HUES6 (cell line): ENCODE data around the gene HDGFL2.

Experiments used
- H3K27ac ChIP-seq: 2 replicates; pipeline ENCODE4 v1.7.0; 2013; ENCODE audit warnings: low read depth, mild to moderate bottlenecking, low read length, inconsistent platforms
- H3K27me3 ChIP-seq: 2 replicates; pipeline ENCODE4 v1.6.1; 2013; ENCODE audit warnings: low read length; ENCODE audit not compliant: control insufficient read depth, insufficient read depth
- H3K36me3 ChIP-seq: 2 replicates; pipeline ENCODE4 v1.6.1; 2013; ENCODE audit warnings: low read length; ENCODE audit not compliant: control insufficient read depth, insufficient read depth
- H3K4me1 ChIP-seq: 2 replicates; pipeline ENCODE4 v1.6.1; 2013; ENCODE audit warnings: low read length; ENCODE audit not compliant: control insufficient read depth, insufficient read depth
- H3K4me3 ChIP-seq: 2 replicates; pipeline ENCODE4 v1.5.1; 2013; ENCODE audit warnings: low read depth, low read length
- H3K9ac ChIP-seq: one replicate; pipeline ENCODE4 v1.6.1; 2013; ENCODE audit warnings: mild to moderate bottlenecking, low read length
- H3K9me3 ChIP-seq: 2 replicates; pipeline ENCODE4 v1.6.1; 2013; ENCODE audit warnings: low read depth, low read length; ENCODE audit not compliant: control insufficient read depth, insufficient read depth

The HDGFL2 gene

DNA sequence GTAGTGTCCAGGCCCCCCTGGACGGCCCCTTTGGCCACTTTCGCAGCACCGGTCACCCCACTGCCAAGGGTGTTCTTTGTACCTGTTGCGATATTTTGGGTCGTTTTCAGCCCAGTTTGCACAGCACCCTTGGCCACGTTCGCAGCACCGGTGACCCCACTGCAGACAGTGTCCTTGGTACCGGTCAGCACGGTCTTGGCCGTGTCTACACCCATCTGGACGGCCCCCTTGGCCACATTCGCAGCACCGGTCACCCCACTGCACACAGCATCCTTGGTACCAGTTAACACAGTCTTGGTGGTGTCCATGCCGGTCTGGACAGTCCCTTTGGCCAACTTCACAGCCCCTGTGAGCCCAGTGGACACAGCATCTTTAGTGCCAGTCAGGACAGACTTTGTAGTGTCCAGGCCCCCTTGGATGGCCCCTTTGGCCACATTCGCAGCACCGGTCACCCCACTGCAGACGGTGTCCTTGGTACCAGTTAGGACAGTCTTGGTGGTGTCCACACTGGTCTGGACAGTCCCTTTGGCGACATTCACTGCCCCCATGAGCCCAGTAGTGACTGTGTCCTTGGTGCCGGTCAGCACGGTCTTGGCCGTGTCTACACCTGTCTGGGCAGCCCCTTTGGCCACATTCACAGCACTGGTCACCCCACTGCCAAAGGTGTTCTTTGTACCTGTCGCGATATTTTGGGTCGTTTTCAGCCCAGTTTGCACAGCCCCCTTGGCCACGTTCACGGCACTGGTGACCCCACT, 39.4 kb downstream of the HDGFL2 start:
- Histone ChIP-seq H3K27me3 (peaks cover 48% of the 10 kb centered on the region), H3K9me3 (no peaks in the 10 kb centered on the region), H3K4me1 (peaks cover 1% of the 10 kb centered on the region; the same call in 1 of the 2 replicates), H3K4me3 (no peak overlapping the region), H3K36me3 (peaks cover 4% of the 10 kb centered on the region; the same call in 1 of the 2 replicates), H3K27ac (no peak overlapping the region), H3K9ac (no peak overlapping the region)

- no peaks in the 10 kb centered on the region for H3K9me3 ChIP-seq
- H3K9ac ChIP-seq, result no peak overlapping the region
- H3K36me3 ChIP-seq, result no peaks in the 10 kb centered on the region; the same call in 1 of the 2 replicates
- no peak overlapping the region for H3K27ac ChIP-seq
- H3K27me3 ChIP-seq, result peaks cover 51% of the 10 kb centered on the region
- H3K4me3 ChIP-seq, result no peak overlapping the region
- H3K4me1 ChIP-seq, result peaks cover 3% of the 10 kb centered on the region; the same call in 1 of the 2 replicates
These were observed 40.0 kb downstream of the HDGFL2 start for GRCh38 chr19:4512070-4512469.

- Histone ChIP-seq H3K27me3 (peaks cover 52% of the 10 kb centered on the region), H3K36me3 (no peaks in the 10 kb centered on the region), H3K4me1 (peaks cover 3% of the 10 kb centered on the region; the same call in 1 of the 2 replicates), H3K9ac (no peak overlapping the region), H3K4me3 (no peak overlapping the region), H3K9me3 (no peaks in the 10 kb centered on the region), H3K27ac (no peak overlapping the region)
These were observed 41.2 kb downstream of the HDGFL2 start for GRCh38 chr19:4513248-4513647.

DNA sequence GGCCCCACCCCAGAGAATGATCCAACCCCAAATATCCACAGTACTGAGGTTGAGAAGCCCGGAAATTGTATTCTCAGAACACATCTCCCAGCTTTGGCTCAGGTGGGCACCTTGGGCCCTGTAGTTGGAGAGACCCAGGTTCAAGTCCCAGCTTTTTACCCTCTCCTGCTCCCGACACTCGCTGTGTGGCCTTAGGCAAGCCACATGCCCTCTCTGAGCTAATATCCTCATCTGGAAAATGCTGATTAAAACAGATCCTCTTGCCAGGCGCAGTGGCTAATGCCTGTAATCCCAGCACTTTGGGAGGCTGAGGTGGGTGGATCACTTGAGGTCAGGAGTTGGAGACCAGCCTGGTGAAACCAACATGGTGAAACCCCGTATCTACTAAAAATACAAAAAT, 43.6 kb downstream of the HDGFL2 start:
- peaks cover 52% of the 10 kb centered on the region for H3K27me3 ChIP-seq
- H3K9me3 ChIP-seq, result no peaks in the 10 kb centered on the region
- no peaks in the 10 kb centered on the region for H3K36me3 ChIP-seq
- H3K4me3 ChIP-seq, result no peak overlapping the region
- H3K4me1 ChIP-seq, result peaks cover 7% of the 10 kb centered on the region; the same call in 1 of the 2 replicates
- no peak overlapping the region for H3K27ac ChIP-seq
- H3K9ac ChIP-seq, result no peak overlapping the region

- no peak overlapping the region for H3K27ac ChIP-seq
- peaks cover 49% of the 10 kb centered on the region for H3K27me3 ChIP-seq
These were observed 44.3 kb downstream of the HDGFL2 start for GRCh38 chr19:4516199-4516938.

GRCh38 chr19:4516939-4517300, 44.8 kb downstream of the HDGFL2 start:
- H3K27me3 ChIP-seq, result peaks cover 49% of the 10 kb centered on the region
- H3K4me1 ChIP-seq, result peaks cover 7% of the 10 kb centered on the region; the same call in 1 of the 2 replicates
- no peak overlapping the region for H3K9ac ChIP-seq
- H3K36me3 ChIP-seq, result no peaks in the 10 kb centered on the region
- H3K4me3 ChIP-seq, result no peak overlapping the region
- no peak overlapping the region for H3K27ac ChIP-seq
- H3K9me3 ChIP-seq, result no peaks in the 10 kb centered on the region

More at GRCh38 chr19:4516199-4516938, 44.3 kb downstream of the HDGFL2 start:
- Histone ChIP-seq H3K4me1 (peaks cover 7% of the 10 kb centered on the region; the same call in 1 of the 2 replicates), H3K36me3 (no peaks in the 10 kb centered on the region), H3K9me3 (no peaks in the 10 kb centered on the region), H3K4me3 (no peak overlapping the region), H3K9ac (no peak overlapping the region)

DNA sequence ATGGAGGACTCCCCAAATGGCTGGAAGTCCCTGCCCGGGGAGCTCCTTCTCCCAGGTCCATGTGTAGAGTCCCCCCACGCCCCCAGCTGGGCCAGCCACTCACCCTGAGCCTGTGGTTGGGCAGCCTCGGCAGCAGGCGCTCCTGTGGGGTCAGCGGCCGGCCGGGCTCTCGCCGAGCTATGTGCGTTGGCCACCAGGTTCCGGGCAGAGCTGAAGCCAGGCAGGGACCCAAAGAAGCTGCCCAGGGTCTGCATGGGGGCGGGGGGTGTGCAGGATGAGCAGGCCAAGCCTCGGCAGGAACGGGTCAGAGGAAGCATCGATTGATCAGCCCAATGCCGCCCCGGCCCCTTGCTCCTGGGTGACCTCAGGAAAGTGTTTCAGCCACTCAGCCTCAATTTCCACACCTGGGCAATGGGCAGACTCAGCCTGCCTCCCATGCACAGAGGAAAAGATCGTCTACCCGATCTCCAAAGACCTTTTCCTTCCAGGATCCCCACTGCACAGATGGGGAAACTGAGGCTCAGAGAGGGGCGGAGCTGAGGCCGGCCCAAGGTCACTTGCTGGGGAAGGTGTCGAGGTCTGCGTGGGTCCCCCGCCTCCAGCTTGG, 45.5 kb downstream of the HDGFL2 start:
- Histone ChIP-seq H3K27me3 (peaks cover 47% of the 10 kb centered on the region), H3K4me1 (peaks cover 7% of the 10 kb centered on the region; the same call in 1 of the 2 replicates), H3K36me3 (no peaks in the 10 kb centered on the region), H3K27ac (no peak overlapping the region), H3K9me3 (no peaks in the 10 kb centered on the region), H3K9ac (no peak overlapping the region), H3K4me3 (no peak overlapping the region)

DNA sequence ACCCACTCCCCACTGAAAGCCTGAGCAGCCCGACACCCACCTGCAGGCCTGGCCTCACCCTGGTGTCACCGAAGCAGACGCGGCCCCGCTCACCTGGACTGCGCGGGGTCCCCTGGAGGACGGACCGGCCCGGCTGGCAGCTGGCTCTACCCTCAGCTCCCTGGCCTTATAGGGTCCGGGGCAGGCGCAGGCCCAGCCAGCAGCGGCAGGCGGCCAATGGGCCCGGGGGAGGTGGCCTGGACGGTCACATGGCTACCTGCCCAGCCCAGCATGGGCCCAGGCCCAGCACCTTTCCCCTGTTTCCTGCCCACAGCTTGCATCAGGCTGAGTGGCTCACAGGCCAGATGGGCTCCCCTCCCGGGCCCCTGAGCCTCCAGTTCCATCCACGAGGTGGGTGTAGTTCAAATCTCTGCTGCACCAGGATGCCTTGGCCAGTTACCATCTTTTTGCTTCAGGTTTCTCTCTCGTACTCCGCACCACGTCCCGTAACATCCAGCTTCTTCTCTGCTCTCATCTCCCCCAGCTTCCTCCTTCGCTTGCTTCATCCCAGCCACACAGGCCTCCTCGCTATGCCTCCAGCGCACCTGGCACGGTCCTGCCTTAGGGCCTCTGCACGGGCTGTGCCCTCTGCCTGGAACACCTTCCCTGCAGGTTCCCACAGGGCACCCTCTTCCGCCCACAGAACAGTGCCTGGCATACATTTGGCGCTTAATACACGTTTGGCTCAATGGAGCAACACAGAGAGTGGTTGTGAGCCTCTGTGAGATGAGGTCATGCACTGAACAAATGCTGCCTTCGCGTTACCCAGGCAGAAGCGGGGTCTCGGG, 46.5 kb downstream of the HDGFL2 start, which contains the start of gene PLIN4:
TSS of gene PLIN4 (minus strand) at position 142 of the 827 bp plus-strand sequence. CDS start 214 bp downstream, outside the sequence.
- Histone ChIP-seq H3K36me3 (no peaks in the 10 kb centered on the region), H3K9me3 (no peaks in the 10 kb centered on the region), H3K4me1 (peaks cover 7% of the 10 kb centered on the region; the same call in 1 of the 2 replicates), H3K9ac (no peak within 1 kb of the TSS), H3K27ac (no peak within 1 kb of the TSS), H3K4me3 (no peak within 1 kb of the TSS), H3K27me3 (peaks cover 39% of the 10 kb centered on the region)

DNA sequence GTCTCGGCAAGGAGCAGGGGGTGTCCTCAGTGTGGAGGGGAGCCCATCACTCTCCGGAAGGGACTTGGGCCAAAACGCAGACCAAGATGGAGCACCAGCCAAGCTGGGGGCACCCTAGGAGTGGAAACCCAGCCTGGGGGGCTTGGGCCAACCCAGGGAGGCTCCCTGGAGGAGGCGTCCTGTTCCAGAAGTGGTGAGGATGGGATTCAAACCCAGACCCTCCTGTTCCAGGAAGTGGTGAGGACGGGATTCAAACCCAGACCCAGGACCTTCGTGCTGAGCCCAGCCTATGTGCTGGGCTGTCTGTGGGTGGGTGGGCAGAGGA, 47.0 kb downstream of the HDGFL2 start:
- Histone ChIP-seq H3K36me3 (no peaks in the 10 kb centered on the region), H3K9ac (no peak overlapping the region), H3K27me3 (peaks cover 33% of the 10 kb centered on the region), H3K9me3 (no peaks in the 10 kb centered on the region), H3K27ac (no peak overlapping the region), H3K4me3 (no peak overlapping the region), H3K4me1 (peaks cover 7% of the 10 kb centered on the region; the same call in 1 of the 2 replicates)

DNA sequence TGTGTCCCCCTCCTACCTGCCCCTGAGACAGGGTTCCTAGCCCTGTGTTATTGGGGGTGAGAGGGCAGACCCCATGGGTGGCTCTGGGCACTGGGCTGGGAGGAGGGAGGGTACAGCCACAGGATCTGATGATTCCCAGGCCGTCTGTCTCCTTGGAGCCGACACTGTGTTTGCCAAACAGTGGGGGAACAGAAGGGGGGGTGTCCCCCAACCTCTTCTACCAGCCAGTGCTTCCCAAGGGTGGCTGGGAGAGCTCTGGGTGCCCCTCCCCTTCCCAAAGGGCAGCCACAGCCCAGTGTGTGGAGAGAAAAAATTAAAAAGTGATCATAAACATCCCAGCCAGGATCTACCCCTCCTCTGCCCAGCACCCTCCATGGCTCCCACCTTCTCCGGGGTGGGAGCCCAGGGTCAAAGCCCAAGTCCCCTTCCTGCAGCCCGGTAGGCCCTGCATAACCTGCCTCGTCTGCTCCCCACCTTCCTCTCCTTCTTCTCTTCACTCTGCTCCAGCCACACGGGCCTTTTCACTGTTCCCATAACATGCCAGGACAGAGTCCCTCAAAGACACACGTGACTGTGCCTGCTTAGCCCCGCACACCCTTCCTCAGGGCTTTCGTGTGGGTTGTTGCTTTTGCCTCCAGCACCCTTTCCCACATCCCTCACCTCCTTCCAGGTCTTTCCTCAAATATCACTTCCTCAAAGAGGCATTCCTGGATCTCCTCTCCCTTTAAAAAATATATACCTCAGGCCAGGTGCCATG, 47.6 kb downstream of the HDGFL2 start:
- peaks cover 32% of the 10 kb centered on the region for H3K27me3 ChIP-seq
- no peaks in the 10 kb centered on the region for H3K9me3 ChIP-seq
- H3K27ac ChIP-seq, result no peak overlapping the region
- no peak overlapping the region for H3K9ac ChIP-seq
- no peak overlapping the region for H3K4me3 ChIP-seq
- H3K36me3 ChIP-seq, result no peaks in the 10 kb centered on the region
- peaks cover 7% of the 10 kb centered on the region; the same call in 1 of the 2 replicates for H3K4me1 ChIP-seq
